DMS153 treated with DMSO at 0.1 percent for 48 hours (cell line): ENCODE measurements around the gene FOXK2.

Experiments used
- DNase-seq: peaks from one replicate; lab custom pipeline; 2025; ENCODE audit not compliant: unreplicated experiment; lab: John Stamatoyannopoulos, UW

FOXK2 gene

GRCh38 chr17:82602487-82602886 is 83.0 kb downstream of the FOXK2 start:
- no peak for DNase-seq

DNA sequence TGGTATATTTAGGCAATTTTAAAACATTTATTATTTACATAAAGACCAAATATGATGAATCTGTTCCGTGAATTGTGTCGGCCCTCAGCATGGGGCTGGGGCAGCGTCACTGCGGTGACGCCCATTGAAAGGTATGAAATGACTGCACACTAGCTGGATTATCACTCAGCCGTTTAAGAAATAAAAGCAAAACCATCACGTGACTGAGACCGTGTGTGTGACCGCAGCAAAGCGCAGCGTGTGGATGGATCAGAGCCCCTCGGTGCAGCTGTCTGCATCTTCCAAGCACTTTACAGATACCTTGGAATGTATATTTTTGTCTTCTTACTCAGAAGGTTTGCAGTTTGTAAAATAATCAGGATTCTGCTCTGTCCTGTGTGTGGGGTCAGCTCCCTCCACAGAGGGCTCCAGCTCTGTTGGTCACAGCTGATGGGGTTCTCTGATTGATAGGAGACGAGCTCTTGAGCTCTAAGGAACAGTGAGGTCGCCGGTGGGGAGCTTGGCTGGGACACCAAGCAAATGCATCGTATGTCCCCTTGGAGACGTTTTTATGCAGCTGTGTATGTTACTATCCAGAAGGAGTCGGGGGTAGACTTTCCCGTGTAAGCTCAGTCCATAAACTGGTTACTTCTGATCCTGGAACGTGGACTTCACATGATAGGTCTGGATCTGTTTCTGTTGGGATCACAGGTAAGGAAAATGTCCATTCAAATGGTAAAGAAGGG is 83.6 kb downstream of the FOXK2 start:
- DNase-seq, result no peak

- no peak for DNase-seq
These were observed 84.5 kb downstream of the FOXK2 start for GRCh38 chr17:82603981-82604448.

- no peak for DNase-seq
These were observed 85.0 kb downstream of the FOXK2 start for GRCh38 chr17:82604532-82604931.

DNA sequence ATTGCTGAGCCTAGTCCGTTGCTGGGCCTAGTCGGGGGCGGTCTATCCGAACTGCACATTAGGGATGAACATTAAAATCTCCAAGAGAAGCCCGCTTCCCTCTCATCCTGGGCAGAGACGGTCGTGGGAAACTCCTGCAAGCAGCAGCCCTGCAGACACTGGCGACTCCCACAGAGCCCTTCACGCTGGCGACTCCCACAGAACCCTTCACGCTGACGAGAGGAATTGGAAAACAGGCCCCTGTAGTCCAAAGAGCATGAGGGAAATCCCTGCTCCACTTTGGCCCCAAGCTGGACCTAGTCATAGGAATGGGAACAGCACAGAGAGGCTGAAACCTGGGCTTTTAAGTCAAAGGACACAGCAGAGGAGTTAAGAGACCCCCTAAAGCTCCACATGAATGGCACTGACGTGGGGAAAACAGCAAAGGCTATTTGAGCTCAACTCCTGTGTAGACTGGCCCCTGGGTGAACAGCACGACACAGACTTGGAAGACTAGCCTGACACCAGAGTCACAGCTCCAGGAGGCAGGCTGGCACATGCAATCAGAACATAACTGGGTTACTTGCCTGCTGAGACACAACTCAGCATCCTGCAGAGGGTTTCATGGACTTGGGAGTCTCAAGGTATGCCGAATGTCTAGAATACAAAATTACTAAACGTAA is 86.5 kb downstream of the FOXK2 start:
- no peak for DNase-seq

GRCh38 chr17:82608816-82609215 is 89.3 kb downstream of the FOXK2 start:
- DNase-seq, result no peak

- DNase-seq, result no peak
These were observed 90.1 kb downstream of the FOXK2 start for GRCh38 chr17:82609655-82610054.

GRCh38 chr17:82611140-82612058 is 91.9 kb downstream of the FOXK2 start:
- no peak for DNase-seq

GRCh38 chr17:82613283-82614094 is 94.0 kb downstream of the FOXK2 start:
- no peak for DNase-seq

DNA sequence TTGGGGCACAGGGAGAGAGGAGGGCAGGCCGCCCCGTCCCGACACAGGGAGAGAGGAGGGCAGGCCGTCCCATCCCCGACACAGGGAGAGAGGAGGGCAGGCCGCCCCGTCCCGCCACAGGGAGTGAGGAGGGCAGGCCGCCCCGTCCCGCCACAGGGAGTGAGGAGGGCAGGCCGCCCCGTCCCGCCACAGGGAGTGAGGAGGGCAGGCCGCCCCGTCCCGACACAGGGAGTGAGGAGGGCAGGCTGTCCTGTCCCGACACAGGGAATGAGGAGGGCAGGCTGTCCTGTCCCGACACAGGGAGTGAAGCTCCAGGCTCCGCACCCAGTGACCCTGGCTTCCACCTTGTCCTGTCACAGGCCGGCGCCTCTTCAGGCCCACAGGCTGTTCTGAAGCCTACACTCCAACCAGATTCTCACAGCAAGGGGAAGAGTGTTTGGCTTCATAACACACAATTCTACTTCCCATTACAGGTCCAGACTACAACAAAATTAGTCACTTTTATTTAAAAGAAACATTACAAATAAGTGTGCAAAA is 94.6 kb downstream of the FOXK2 start:
- DNase-seq, result no peak

DNA sequence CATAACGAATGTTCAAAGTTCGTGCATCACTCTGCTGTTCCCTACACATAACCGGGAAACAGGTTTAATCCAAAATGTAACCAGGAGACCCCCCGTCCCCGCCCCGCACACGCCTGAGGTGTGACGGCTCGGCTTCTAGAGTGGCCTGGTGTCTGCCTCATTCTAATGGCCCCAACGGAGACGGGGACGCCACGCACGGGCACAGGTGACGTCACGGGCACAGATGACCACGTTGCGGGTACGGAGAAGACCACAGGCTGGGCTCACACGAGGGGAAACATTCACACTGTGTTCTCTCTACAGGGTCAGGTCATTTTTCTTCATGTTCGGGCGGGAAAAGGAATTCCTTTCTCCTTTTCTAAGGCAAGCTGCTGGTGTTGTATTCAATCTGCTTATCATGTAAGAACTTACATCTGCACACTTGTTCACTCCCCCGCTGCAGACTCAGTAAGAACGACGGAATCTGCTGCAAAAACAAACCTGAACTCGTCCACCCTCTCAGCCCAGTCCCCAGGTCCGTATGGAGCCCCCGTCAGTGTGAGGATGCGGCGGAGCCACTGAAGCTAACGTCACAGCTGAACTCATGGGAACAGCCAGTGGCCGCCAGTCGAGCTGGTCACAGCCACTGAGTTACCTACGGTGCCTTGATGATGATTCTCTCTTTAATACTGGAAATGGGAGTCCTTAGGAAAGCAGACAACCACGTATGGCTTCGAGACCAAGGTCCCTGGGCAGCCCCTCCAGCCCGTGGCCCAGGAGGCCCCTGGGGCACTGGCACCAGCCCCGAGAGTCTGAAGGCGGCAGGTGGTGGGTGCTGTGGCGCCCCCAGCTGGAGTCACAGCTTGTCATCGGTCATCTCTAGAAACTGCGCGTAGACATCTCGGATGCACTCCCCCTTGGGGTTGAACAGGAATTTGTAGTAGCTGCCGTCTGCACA is 95.8 kb downstream of the FOXK2 start:
- no peak for DNase-seq

GRCh38 chr17:82616021-82616711 is 96.6 kb downstream of the FOXK2 start:
- no peak for DNase-seq

DNA sequence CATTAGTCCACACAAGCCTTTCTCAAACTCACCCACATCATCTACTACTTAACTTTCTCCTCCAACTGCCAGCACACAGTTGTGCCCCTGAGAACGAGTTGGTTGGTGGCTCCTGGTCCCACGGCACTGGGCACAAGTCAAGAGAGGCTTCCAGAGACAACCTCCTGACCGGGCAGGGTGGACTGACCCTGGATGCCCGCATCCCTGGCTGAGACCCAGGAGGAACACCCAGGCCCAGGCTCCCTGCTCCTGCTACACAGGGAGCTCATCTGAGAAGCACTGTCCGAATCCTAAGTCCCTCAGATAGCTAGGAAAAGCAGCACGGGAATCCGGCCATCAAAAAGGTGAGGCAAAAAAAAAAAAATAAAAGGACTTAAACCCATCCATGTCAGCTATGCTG is 99.7 kb downstream of the FOXK2 start:
- DNase-seq, result no peak

- DNase-seq, result no peak
These were observed 100.1 kb downstream of the FOXK2 start for GRCh38 chr17:82619641-82620040.

DNA sequence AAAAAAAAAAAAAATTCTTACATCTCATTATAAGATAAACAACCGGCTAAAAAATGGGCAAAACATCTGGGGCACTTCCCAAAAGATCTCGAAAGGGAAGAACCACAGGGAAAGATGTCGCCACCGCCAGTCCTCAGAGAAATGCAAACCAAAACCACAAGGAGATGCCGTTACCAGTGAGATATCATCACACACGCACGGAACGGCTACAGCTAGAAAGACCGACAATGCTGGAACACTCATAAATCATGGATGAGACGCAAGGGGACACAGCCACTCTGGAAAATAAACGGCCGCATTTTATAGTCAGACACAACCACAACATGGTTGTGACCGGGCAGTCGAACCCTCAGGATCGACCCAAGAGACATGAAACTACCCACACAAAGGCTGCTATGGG is 104.2 kb downstream of the FOXK2 start:
- DNase-seq, result no peak

DNA sequence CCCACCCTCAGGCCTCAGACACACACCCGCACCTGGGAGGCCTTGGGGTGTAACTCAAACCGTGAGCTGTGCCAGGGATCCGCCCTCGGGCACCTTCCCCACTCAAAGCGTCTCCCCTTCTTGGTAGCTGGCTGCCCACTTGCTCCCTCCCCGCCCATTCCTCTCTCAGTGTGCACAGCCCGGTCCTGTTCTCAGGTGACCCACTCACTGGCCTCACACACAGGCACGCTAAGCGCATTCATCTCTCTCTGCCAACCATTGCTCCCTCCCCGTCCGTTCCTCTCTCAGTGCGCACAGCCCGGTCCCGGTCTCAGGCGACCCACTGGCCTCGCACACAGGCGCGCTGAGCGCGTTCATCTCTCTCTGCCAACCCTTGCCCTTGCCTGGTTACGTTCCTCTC is 107.9 kb downstream of the FOXK2 start:
- DNase-seq, result no peak

- DNase-seq, result no peak
These were observed 110.2 kb downstream of the FOXK2 start for GRCh38 chr17:82629748-82630147.

DNA sequence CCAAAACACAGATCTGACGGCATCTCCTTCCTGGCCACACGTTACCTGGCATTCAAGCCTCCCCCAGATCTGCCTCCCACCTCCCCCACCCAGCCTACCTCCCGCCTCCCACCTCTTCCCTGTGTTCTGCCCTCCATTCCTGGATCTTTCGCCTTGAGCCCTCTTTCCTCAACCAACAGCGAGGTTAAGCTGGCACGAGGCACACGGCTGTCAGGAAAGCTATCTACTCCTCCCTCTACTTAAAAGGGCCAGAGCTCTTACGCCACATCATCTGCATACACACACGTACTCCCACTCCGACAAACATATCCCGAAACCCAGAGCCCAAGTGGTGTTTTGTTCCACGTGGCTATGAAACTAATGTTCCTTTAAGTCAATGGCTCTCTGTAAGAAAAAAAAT is 110.7 kb downstream of the FOXK2 start:
- no peak for DNase-seq

- DNase-seq, result no peak
These were observed 112.0 kb downstream of the FOXK2 start for GRCh38 chr17:82631544-82631943.
